Keratinocyte (primary cell): ENCODE data around the gene LARGE1. TPM values are rescaled to one million over a fixed set of nuclear protein-coding genes. Genes with fewer than 3 reads are reported as not detected.
"Not testable (repeated sequence)": the region's sequence is repeated elsewhere in the genome, so short reads cannot be mapped to it uniquely, and the experiment has no call there.

Experiments used
- DNase-seq: peaks from one replicate; pipeline ENCODE4 v3.0.0-alpha.2; 2011; ENCODE audit warnings: low read depth, missing footprints, low spot score
- FAIRE-seq: peaks from 2 replicates; lab custom pipeline; 2011; peaks lifted over from hg19 to GRCh38; lab: Jason Lieb, UNC
- H2AFZ ChIP-seq: 2 replicates; pipeline ENCODE4 v1.6.0; 2012; ENCODE audit warnings: low read length, control low read depth, inconsistent platforms; ENCODE audit not compliant: control insufficient read depth
- H3K27ac ChIP-seq: 2 replicates; pipeline ENCODE4 v1.5.1; 2011; ENCODE audit warnings: low read length; ENCODE audit not compliant: control insufficient read depth, insufficient read depth
- H3K27me3 ChIP-seq: 3 replicates; pipeline ENCODE4 v1.6.0; 2011; ENCODE audit warnings: low read length; ENCODE audit not compliant: control insufficient read depth, insufficient read depth; ENCODE audit errors: extremely low read depth
- H3K36me3 ChIP-seq, 2 experiments: 2 replicates in 1 of 2; 3 replicates in 1 of 2; pipeline ENCODE4 v1.5.1; 2011; ENCODE audit warnings: low read length in 2 of 2, mild to moderate bottlenecking in 1 of 2; ENCODE audit not compliant: control insufficient read depth in 2 of 2, insufficient read depth in 2 of 2; ENCODE audit errors: extremely low read depth in 1 of 2
- H3K4me1 ChIP-seq: 3 replicates; pipeline ENCODE4 v1.5.1; 2011; ENCODE audit warnings: low read length; ENCODE audit not compliant: control insufficient read depth, insufficient read depth; ENCODE audit errors: extremely low read depth
- H3K4me2 ChIP-seq: 3 replicates; pipeline ENCODE4 v1.6.0; 2011; ENCODE audit warnings: low read depth, low read length; ENCODE audit not compliant: control insufficient read depth, insufficient read depth; ENCODE audit errors: extremely low read depth
- H3K4me3 ChIP-seq, 3 experiments: fragments of 200-600 bp in 1 of 3; sonication (generic) in 1 of 3; 2 replicates in 2 of 3; 3 replicates in 1 of 3; pipeline ENCODE4 v1.5.1; 2011 to 2016; ENCODE audit warnings: low read length in 3 of 3, mild to moderate bottlenecking in 3 of 3, control low read depth in 2 of 3, inconsistent platforms in 1 of 3, low read depth in 1 of 3, mixed read lengths in 1 of 3, mixed run types in 1 of 3, moderate library complexity in 1 of 3; ENCODE audit not compliant: control insufficient read depth in 2 of 3, insufficient read depth in 2 of 3; ENCODE audit errors: extremely low read depth in 1 of 3
- H3K79me2 ChIP-seq: 2 replicates; pipeline ENCODE4 v1.6.0; 2012; ENCODE audit warnings: low read length; ENCODE audit not compliant: control insufficient read depth, insufficient read depth
- H3K9ac ChIP-seq: 3 replicates; pipeline ENCODE4 v1.6.0; 2011; ENCODE audit warnings: low read length; ENCODE audit not compliant: control insufficient read depth, insufficient read depth; ENCODE audit errors: extremely low read depth
- H3K9me1 ChIP-seq: 3 replicates; pipeline ENCODE4 v1.6.0; 2011; ENCODE audit warnings: low read length; ENCODE audit not compliant: control insufficient read depth, insufficient read depth; ENCODE audit errors: extremely low read depth
- H3K9me3 ChIP-seq: 2 replicates; pipeline ENCODE4 v1.5.1; 2012; ENCODE audit warnings: low read depth, low read length; ENCODE audit not compliant: control insufficient read depth
- H4K20me1 ChIP-seq: 3 replicates; pipeline ENCODE4 v1.6.0; 2011; ENCODE audit warnings: low read length; ENCODE audit not compliant: control insufficient read depth, insufficient read depth; ENCODE audit errors: extremely low read depth
- EZH2 ChIP-seq: IDR thresholded peaks from one replicate; pipeline ENCODE4 v1.6.1; 2012; ENCODE audit warnings: inconsistent platforms, mild to moderate bottlenecking, low read length, moderate library complexity
- dilution Hi-C: fragments of 300-500 bp; cut with MboI; formaldehyde crosslinking; loops from one replicate; pipeline ENCODE4 v1.7.0; 2020; ENCODE audit warnings: low sequenced_read_pairs; ENCODE audit not compliant: extremely low pct_ligation_motif_present
- polyA plus RNA-seq, 5 experiments: library from polyadenylated mRNA; depleted of rRNA in 3 of 5; stranded (reverse) in 3 of 5; stranded (forward) in 1 of 5; unstranded in 1 of 5; fragments of >200 nt; gene quantifications; 1 replicate in 1 of 5; 2 replicates in 3 of 5; 3 replicates in 1 of 5; pipeline versions ENCODE4 v1.2.1 to v1.2.3, GENCODE V29; 2011 to 2012; ENCODE audit warnings: missing spikeins in 2 of 5, low read depth in 1 of 5, low replicate concordance in 1 of 5
- TF ChIP-seq, protein P1 (sequence below), 3 experiments: IDR thresholded peaks in 1 of 3; conservative IDR thresholded peaks in 1 of 3; optimal IDR thresholded peaks in 1 of 3; 2 replicates in 2 of 3; 3 replicates in 1 of 3; pipeline versions ENCODE3 to v1.5.1; 2011; ENCODE audit warnings: low read length in 3 of 3, mild to moderate bottlenecking in 3 of 3, moderate library complexity in 2 of 3, control low read depth in 1 of 3, inconsistent platforms in 1 of 3; ENCODE audit not compliant: insufficient read depth in 2 of 3; ENCODE audit errors: extremely low read depth in 1 of 3

LARGE1 gene
- polyA plus RNA-seq, 1 donor (not counting 4 experiments of a cell fraction or from before 2014, with no cell fraction given): 4.5 TPM

DNA sequence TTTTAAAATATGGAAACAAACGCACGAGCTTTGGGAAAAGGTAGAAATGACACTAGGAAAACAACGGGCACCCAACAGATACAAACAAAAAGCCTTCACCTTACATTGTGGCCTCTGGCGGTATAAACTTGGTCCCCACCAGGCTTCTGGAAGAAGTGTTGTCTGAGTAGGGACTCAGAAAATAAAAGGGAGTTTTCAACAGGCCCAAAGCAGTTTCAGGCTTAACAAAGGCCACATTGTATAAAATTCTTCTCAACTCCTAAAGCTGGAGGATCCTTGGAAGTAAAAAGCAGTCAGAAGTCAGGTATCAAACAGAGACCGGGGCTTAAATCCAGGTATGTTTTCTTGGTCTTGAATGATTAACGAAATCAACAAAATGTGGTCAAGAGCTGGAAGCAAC is 61.0 kb downstream of the LARGE1 start:
- dilution Hi-C loops: no loop called here
- FAIRE-seq: no peak

DNA sequence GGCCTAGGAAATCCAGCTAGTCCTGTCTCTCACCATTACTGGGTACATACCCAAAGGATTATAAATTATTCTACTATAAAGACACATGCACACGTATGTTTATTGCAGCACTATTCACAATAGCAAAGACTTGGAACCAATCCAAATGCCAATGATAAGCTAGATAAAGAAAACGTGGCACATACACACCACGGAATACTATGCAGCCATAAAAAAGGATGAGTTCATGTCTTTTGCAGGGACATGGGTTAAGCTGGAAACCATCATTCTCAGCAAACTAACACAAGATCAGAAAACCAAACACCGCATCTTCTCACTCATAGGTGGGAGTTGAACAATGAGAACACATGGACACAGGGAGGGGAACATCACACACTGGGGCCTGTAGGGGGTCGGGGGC is 61.6 kb downstream of the LARGE1 start:
- H3K9ac ChIP-seq, H3K36me3 ChIP-seq, H4K20me1 ChIP-seq, H3K27ac ChIP-seq, H3K9me3 ChIP-seq, H3K9me1 ChIP-seq, H3K4me3 ChIP-seq, DNase-seq, FAIRE-seq, dilution Hi-C loops, H3K79me2 ChIP-seq, H3K27me3 ChIP-seq, H2AFZ ChIP-seq, H3K4me1 ChIP-seq, H3K4me2 ChIP-seq: not testable (repeated sequence)

More for the DNA sequence above, 61.0 kb downstream of the LARGE1 start:
- peaks cover under 1% of the 10 kb centered on the region for H3K4me1 ChIP-seq
- H3K9me3 ChIP-seq: no peaks in the 10 kb centered on the region
- no peak overlapping the region for H3K4me3 ChIP-seq
- no peaks in the 10 kb centered on the region for H4K20me1 ChIP-seq
- H3K27me3 ChIP-seq: no peaks in the 10 kb centered on the region
- H3K9ac ChIP-seq: no peak overlapping the region
- H3K9me1 ChIP-seq: no peaks in the 10 kb centered on the region
- no peak for TF ChIP-seq EZH2
- TF ChIP-seq, protein P1, sequence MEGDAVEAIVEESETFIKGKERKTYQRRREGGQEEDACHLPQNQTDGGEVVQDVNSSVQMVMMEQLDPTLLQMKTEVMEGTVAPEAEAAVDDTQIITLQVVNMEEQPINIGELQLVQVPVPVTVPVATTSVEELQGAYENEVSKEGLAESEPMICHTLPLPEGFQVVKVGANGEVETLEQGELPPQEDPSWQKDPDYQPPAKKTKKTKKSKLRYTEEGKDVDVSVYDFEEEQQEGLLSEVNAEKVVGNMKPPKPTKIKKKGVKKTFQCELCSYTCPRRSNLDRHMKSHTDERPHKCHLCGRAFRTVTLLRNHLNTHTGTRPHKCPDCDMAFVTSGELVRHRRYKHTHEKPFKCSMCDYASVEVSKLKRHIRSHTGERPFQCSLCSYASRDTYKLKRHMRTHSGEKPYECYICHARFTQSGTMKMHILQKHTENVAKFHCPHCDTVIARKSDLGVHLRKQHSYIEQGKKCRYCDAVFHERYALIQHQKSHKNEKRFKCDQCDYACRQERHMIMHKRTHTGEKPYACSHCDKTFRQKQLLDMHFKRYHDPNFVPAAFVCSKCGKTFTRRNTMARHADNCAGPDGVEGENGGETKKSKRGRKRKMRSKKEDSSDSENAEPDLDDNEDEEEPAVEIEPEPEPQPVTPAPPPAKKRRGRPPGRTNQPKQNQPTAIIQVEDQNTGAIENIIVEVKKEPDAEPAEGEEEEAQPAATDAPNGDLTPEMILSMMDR (optimal IDR thresholded peaks at IDR 0.05 in 1 of 3, IDR thresholded peaks at IDR 0.05 in 1 of 3, conservative IDR thresholded peaks at IDR 0.05 in 1 of 3; ENCODE audit: extremely low read depth in 1 of 3, insufficient read depth in 2 of 3, low read length in 3 of 3): no peak
- H3K27ac ChIP-seq: no peak overlapping the region
- H2AFZ ChIP-seq: no peak overlapping the region
- no peak overlapping the region for H3K4me2 ChIP-seq
- no peaks in the 10 kb centered on the region for H3K36me3 ChIP-seq
- peaks cover 2% of the 10 kb centered on the region for H3K79me2 ChIP-seq
- DNase-seq: no peak

DNA sequence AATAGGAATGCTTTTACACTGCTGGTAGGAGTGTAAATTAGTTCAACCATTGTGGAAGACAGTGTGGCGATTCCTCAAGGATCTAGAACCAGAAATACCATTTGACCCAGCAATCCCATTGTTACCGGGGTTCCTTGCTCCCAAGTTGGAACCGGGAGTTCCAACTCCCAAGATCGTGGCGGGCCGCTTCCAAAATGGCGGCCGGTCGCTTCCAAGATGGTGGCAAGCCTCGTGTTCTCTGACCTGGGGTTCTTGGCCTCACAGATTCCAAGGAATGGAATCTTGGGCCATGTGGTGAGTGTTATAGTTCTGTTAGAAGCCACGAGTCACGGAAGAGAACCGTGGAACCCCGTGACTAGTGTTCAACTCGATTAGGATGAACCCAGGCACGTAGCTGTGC is 62.5 kb downstream of the LARGE1 start:
- H3K4me1 ChIP-seq, H4K20me1 ChIP-seq, H3K36me3 ChIP-seq, H3K9me1 ChIP-seq, H3K79me2 ChIP-seq, DNase-seq, dilution Hi-C loops, H3K27me3 ChIP-seq, H3K9me3 ChIP-seq, H3K27ac ChIP-seq, H3K4me3 ChIP-seq, H3K9ac ChIP-seq, H2AFZ ChIP-seq, H3K4me2 ChIP-seq, FAIRE-seq: not testable (repeated sequence)
